ENCODE measurements around the gene AMDHD2.
"Not testable (repeated sequence)": the region's sequence is repeated elsewhere in the genome, so short reads cannot be mapped to it uniquely, and the experiment has no call there.

AMDHD2 gene

GRCh38 chr16:2475413-2476344 is 44.5 kb upstream of the AMDHD2 start:
- Histone ChIP-seq H3K4me3 (ENCODE audit: extremely low read depth, insufficient read depth, low read length, poor library complexity, severe bottlenecking) (peak overlapping the region; percentile 55), H3K9me3 (ENCODE audit: control insufficient read depth, low read length) (no peaks in the 10 kb centered on the region), H3K4me1 (ENCODE audit: control insufficient read depth, insufficient read depth, low read length, poor library complexity, severe bottlenecking) (peaks cover 6% of the 10 kb centered on the region), H3K27ac (ENCODE audit: low read depth, low read length, severe bottlenecking) (no peak overlapping the region), H3K36me3 (ENCODE audit: control insufficient read depth, insufficient read depth, low read length) (no peaks in the 10 kb centered on the region)
- WGBS, 2 experiments (ENCODE audit: insufficient coverage in 2 of 2) = 12 to 18% methylated on average over 41 to 44 of the region's 55 CpGs

DNA sequence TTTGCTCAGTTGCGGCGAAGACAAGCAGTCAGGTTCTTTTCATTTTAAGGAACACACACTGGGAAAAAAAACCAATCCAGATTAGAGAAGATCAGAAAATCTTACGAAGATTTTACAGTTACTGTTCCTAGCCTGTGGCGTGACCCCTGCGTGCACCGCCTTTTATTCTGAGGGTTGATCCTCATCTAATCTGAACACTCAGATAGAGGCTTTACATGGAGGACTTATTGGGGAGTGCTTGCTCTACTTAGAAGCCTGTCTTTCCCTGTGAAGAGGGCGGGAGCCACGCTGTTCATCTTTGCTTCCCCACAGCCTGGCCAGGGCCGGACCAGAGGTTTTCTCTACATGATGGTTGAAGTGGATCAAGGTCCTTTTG is 43.8 kb upstream of the AMDHD2 start:
- no peak overlapping the region for H3K27ac ChIP-seq (ENCODE audit: low read depth, low read length, severe bottlenecking)
- WGBS, 2 experiments (ENCODE audit: insufficient coverage in 2 of 2) = 83 to 93% methylated on average over 7 to 9 of the region's 9 CpGs
- no peak overlapping the region for H3K4me3 ChIP-seq (ENCODE audit: extremely low read depth, insufficient read depth, low read length, poor library complexity, severe bottlenecking)

DNA sequence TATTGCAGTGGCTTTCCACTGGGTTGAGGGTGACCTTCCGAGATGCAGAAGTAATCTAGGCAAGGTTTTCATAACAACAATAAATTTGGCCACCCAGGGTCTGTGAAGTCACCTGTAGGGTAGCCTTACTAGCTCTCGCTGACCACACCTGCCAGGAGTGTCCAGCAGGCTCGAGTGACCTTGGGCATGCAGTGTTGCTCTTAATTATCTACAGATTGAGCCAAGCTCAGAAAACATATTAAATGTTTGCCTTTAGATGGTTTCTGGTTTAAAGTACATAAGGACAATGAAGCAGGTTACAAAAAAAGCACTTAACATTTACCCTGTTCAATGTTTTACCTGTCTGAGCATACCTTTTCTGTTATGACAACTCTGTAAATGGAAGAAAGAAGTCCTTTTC is 43.4 kb upstream of the AMDHD2 start:
- Histone ChIP-seq H3K4me3 (ENCODE audit: extremely low read depth, insufficient read depth, low read length, poor library complexity, severe bottlenecking) (no peak overlapping the region), H3K4me1 (ENCODE audit: control insufficient read depth, insufficient read depth, low read length, poor library complexity, severe bottlenecking) (peaks cover 6% of the 10 kb centered on the region), H3K36me3 (ENCODE audit: control insufficient read depth, insufficient read depth, low read length) (no peaks in the 10 kb centered on the region), H3K27ac (ENCODE audit: low read depth, low read length, severe bottlenecking) (no peak overlapping the region), H3K9me3 (ENCODE audit: control insufficient read depth, low read length) (no peaks in the 10 kb centered on the region)
- 93 to 95% methylated on average over 2 of the region's 3 CpGs for WGBS, 2 experiments (ENCODE audit: insufficient coverage in 2 of 2)

More for the DNA sequence above, 43.8 kb upstream of the AMDHD2 start:
- H3K4me1 ChIP-seq (ENCODE audit: control insufficient read depth, insufficient read depth, low read length, poor library complexity, severe bottlenecking) = peaks cover 6% of the 10 kb centered on the region
- no peaks in the 10 kb centered on the region for H3K36me3 ChIP-seq (ENCODE audit: control insufficient read depth, insufficient read depth, low read length)
- H3K9me3 ChIP-seq (ENCODE audit: control insufficient read depth, low read length) = no peaks in the 10 kb centered on the region

- Histone ChIP-seq H3K27ac (ENCODE audit: low read depth, low read length, severe bottlenecking) (no peak overlapping the region), H3K36me3 (ENCODE audit: control insufficient read depth, insufficient read depth, low read length) (no peaks in the 10 kb centered on the region), H3K4me1 (ENCODE audit: control insufficient read depth, insufficient read depth, low read length, poor library complexity, severe bottlenecking) (peaks cover 3% of the 10 kb centered on the region), H3K9me3 (ENCODE audit: control insufficient read depth, low read length) (no peaks in the 10 kb centered on the region), H3K4me3 (ENCODE audit: extremely low read depth, insufficient read depth, low read length, poor library complexity, severe bottlenecking) (no peak overlapping the region)
- 81 to 87% methylated on average over 3 of the region's 3 CpGs for WGBS, 2 experiments (ENCODE audit: insufficient coverage in 2 of 2)
These were observed 42.8 kb upstream of the AMDHD2 start for GRCh38 chr16:2477327-2477726.

DNA sequence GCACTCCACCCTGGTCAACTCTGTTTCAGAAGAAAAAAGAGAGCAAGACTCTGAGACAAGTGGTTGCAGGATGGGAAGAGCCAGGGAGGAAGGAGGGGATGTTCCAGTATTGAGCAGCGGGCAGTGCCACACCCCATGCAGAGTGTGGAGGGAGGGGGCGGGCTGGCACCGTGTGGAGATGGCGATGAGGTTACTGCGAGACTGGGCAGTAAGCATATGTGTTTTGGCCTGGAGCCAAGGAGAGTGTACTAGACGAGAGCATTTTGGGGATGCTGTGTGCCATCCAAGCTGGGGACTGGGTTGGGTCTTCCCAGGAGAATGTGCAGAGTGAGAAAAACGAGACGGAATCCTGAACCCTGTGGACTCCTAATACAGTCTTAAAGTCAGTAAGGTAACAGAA is 41.9 kb upstream of the AMDHD2 start:
- Histone ChIP-seq H3K4me1 (ENCODE audit: control insufficient read depth, insufficient read depth, low read length, poor library complexity, severe bottlenecking) (peaks cover 3% of the 10 kb centered on the region), H3K9me3 (ENCODE audit: control insufficient read depth, low read length) (no peaks in the 10 kb centered on the region), H3K27ac (ENCODE audit: low read depth, low read length, severe bottlenecking) (no peak overlapping the region), H3K36me3 (ENCODE audit: control insufficient read depth, insufficient read depth, low read length) (no peaks in the 10 kb centered on the region), H3K4me3 (ENCODE audit: extremely low read depth, insufficient read depth, low read length, poor library complexity, severe bottlenecking) (no peak overlapping the region)
- WGBS, 2 experiments (ENCODE audit: insufficient coverage in 2 of 2) = 84 to 94% methylated on average over 4 to 8 of the region's 8 CpGs

- WGBS, 2 experiments (ENCODE audit: insufficient coverage in 2 of 2) = 91 to 96% methylated on average over 9 to 10 of the region's 10 CpGs
- H3K4me1 ChIP-seq (ENCODE audit: control insufficient read depth, insufficient read depth, low read length, poor library complexity, severe bottlenecking); H3K9me3 ChIP-seq (ENCODE audit: control insufficient read depth, low read length); H3K27ac ChIP-seq (ENCODE audit: low read depth, low read length, severe bottlenecking); H3K36me3 ChIP-seq (ENCODE audit: control insufficient read depth, insufficient read depth, low read length); H3K4me3 ChIP-seq (ENCODE audit: extremely low read depth, insufficient read depth, low read length, poor library complexity, severe bottlenecking): not testable (repeated sequence)
These were observed 40.2 kb upstream of the AMDHD2 start for GRCh38 chr16:2479996-2480395.

- WGBS, 2 experiments (ENCODE audit: insufficient coverage in 2 of 2) = 93 to 94% methylated on average over 11 of the region's 12 CpGs
- H3K4me3 ChIP-seq (ENCODE audit: extremely low read depth, insufficient read depth, low read length, poor library complexity, severe bottlenecking) = no peak overlapping the region
- H3K9me3 ChIP-seq (ENCODE audit: control insufficient read depth, low read length) = no peaks in the 10 kb centered on the region
- no peak overlapping the region for H3K27ac ChIP-seq (ENCODE audit: low read depth, low read length, severe bottlenecking)
- H3K4me1 ChIP-seq (ENCODE audit: control insufficient read depth, insufficient read depth, low read length, poor library complexity, severe bottlenecking) = peaks cover 2% of the 10 kb centered on the region
- H3K36me3 ChIP-seq (ENCODE audit: control insufficient read depth, insufficient read depth, low read length) = no peaks in the 10 kb centered on the region
These were observed 39.2 kb upstream of the AMDHD2 start for GRCh38 chr16:2480948-2481347.

- Histone ChIP-seq H3K36me3 (ENCODE audit: control insufficient read depth, insufficient read depth, low read length) (no peaks in the 10 kb centered on the region), H3K4me1 (ENCODE audit: control insufficient read depth, insufficient read depth, low read length, poor library complexity, severe bottlenecking) (peaks cover 3% of the 10 kb centered on the region), H3K9me3 (ENCODE audit: control insufficient read depth, low read length) (no peaks in the 10 kb centered on the region), H3K4me3 (ENCODE audit: extremely low read depth, insufficient read depth, low read length, poor library complexity, severe bottlenecking) (no peak overlapping the region), H3K27ac (ENCODE audit: low read depth, low read length, severe bottlenecking) (no peak overlapping the region)
- WGBS, 2 experiments (ENCODE audit: insufficient coverage in 2 of 2) = 86 to 93% methylated on average over 6 to 7 of the region's 7 CpGs
These were observed 38.5 kb upstream of the AMDHD2 start for GRCh38 chr16:2481676-2482075.

DNA sequence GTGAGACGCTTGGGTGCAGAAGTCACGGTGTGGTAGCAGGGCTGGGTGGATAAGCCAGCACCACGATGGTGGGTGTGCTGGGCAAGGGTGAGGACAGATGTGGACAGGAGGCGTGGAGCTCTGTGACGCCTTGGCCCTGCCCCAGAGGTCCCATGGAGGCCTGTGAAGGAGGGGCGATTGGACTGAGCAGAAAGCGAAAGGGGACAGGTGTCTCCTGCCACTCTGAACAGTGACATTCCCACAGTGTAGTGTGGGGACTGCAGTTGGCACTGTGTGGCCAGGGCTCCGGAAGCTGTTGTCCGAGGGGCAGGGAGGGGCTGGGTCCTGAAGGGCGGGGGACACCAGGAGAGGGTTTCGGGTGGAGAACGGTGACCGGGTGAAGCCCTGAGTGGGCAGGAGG is 37.9 kb upstream of the AMDHD2 start:
- H3K4me3 ChIP-seq (ENCODE audit: extremely low read depth, insufficient read depth, low read length, poor library complexity, severe bottlenecking) = no peak overlapping the region
- H3K9me3 ChIP-seq (ENCODE audit: control insufficient read depth, low read length) = no peaks in the 10 kb centered on the region
- H3K36me3 ChIP-seq (ENCODE audit: control insufficient read depth, insufficient read depth, low read length) = no peaks in the 10 kb centered on the region
- peaks cover 6% of the 10 kb centered on the region for H3K4me1 ChIP-seq (ENCODE audit: control insufficient read depth, insufficient read depth, low read length, poor library complexity, severe bottlenecking)
- no peak overlapping the region for H3K27ac ChIP-seq (ENCODE audit: low read depth, low read length, severe bottlenecking)
- WGBS, 2 experiments (ENCODE audit: insufficient coverage in 2 of 2) = 92 to 96% methylated on average over 11 to 12 of the region's 13 CpGs

DNA sequence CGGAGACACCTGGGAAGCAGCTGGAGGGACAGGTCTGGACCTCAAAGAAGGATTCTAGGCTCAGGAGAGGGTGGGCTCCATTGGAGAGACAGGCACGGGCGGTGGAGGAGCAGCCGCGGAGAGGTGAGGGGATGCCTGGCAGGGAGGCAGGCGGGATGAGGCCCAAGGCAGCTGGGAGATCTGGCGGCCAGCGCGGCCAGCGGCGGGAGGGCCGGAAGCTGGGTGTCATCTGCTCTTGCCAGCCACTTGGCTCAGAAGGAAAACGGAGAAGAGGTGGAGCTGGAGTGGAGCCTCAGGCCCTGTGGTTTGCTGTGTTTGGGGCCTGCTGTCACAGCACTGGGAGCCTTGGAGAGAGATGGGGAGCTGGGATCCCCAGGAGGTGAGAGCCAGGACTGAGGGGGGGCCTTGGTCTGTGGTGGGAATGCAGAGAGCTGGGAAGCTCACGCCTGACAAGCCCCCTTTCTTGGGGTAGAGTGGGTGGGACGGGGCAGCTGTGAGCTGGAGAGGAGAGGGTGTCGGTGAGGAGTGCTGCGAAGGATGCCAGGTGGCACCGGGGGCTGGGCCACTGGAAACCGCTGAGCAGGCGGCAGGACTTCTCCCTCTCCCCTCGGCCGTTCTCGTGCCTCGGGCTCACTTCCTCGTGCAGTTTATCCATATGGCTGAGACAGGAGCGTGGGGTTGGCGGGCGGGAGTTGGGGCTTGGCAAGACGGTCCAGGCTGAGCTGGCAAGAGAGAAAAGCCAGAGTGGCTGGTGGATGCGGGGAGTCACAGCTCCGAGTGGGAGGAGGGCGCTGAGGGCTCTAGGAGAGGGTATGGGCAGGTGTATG is 37.2 kb upstream of the AMDHD2 start:
- Histone ChIP-seq H3K4me1 (ENCODE audit: control insufficient read depth, insufficient read depth, low read length, poor library complexity, severe bottlenecking) (peaks cover 8% of the 10 kb centered on the region), H3K9me3 (ENCODE audit: control insufficient read depth, low read length) (no peaks in the 10 kb centered on the region), H3K4me3 (ENCODE audit: extremely low read depth, insufficient read depth, low read length, poor library complexity, severe bottlenecking) (no peak overlapping the region), H3K27ac (ENCODE audit: low read depth, low read length, severe bottlenecking) (no peak overlapping the region), H3K36me3 (ENCODE audit: control insufficient read depth, insufficient read depth, low read length) (no peaks in the 10 kb centered on the region)
- 89 to 93% methylated on average over 26 to 29 of the region's 32 CpGs for WGBS, 2 experiments (ENCODE audit: insufficient coverage in 2 of 2)

Measured in mesodermal cell (in vitro differentiated cells).